ENCODE data around the gene DNAI4.

DNAI4 gene

GRCh38 chr1:66834926-66835325, 89.7 kb downstream of the DNAI4 start:
- no peak overlapping the region for H3K27ac ChIP-seq (replicated peaks)
- H3K27me3 ChIP-seq (ENCODE audit: insufficient read depth, poor library complexity, severe bottlenecking) = no peaks in the 10 kb centered on the region
- no peak for TF ChIP-seq REST (IDR thresholded peaks at IDR 0.05; ENCODE audit: insufficient replicate concordance, low read depth)
- TF ChIP-seq POLR2AphosphoS5 (IDR thresholded peaks at IDR 0.05; ENCODE audit: low read depth) = no peak
- TF ChIP-seq, protein P1, sequence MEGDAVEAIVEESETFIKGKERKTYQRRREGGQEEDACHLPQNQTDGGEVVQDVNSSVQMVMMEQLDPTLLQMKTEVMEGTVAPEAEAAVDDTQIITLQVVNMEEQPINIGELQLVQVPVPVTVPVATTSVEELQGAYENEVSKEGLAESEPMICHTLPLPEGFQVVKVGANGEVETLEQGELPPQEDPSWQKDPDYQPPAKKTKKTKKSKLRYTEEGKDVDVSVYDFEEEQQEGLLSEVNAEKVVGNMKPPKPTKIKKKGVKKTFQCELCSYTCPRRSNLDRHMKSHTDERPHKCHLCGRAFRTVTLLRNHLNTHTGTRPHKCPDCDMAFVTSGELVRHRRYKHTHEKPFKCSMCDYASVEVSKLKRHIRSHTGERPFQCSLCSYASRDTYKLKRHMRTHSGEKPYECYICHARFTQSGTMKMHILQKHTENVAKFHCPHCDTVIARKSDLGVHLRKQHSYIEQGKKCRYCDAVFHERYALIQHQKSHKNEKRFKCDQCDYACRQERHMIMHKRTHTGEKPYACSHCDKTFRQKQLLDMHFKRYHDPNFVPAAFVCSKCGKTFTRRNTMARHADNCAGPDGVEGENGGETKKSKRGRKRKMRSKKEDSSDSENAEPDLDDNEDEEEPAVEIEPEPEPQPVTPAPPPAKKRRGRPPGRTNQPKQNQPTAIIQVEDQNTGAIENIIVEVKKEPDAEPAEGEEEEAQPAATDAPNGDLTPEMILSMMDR (IDR thresholded peaks at IDR 0.05; ENCODE audit: insufficient read depth, low read length) = no peak
- no peak for TF ChIP-seq SPI1 (IDR thresholded peaks at IDR 0.05; ENCODE audit: borderline replicate concordance, low read depth)
- no peak for DNase-seq (ENCODE audit: low read depth in 1 of 2, low spot score in 1 of 2)
- no peak overlapping the region for H3K4me3 ChIP-seq (replicated peaks; ENCODE audit: insufficient read depth, low read length)

DNA sequence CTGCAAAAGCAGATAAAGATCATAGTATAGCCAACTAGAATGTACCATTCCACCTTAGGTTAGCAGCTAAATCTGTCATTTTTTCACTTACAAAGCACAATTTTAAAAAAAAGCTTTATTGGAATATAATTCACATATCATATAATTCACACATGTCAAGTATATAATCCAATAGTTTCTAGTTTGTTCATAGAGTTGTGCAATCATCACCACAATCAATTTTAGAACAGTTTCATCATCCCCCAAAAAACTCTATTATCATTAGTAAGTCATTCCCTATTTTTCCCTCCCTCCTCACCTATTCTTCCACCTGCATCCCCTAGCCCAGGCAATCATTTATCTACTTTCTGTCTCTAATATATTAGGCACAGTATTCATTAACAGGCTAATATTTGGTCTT, 91.5 kb downstream of the DNAI4 start:
- TF ChIP-seq, protein P1 (IDR thresholded peaks at IDR 0.05; ENCODE audit: insufficient read depth, low read length) = no peak
- TF ChIP-seq POLR2AphosphoS5 (IDR thresholded peaks at IDR 0.05; ENCODE audit: low read depth) (no peak), REST (IDR thresholded peaks at IDR 0.05; ENCODE audit: insufficient replicate concordance, low read depth) (no peak), SPI1 (IDR thresholded peaks at IDR 0.05; ENCODE audit: borderline replicate concordance, low read depth) (no peak), GABPA (IDR thresholded peaks at IDR 0.05; ENCODE audit: low read depth) (no peak)
- no peak for DNase-seq (ENCODE audit: low read depth in 1 of 2, low spot score in 1 of 2)
- H3K4me3 ChIP-seq (replicated peaks; ENCODE audit: insufficient read depth, low read length) = no peak overlapping the region
- no peaks in the 10 kb centered on the region for H3K27me3 ChIP-seq (ENCODE audit: insufficient read depth, poor library complexity, severe bottlenecking)
- H3K27ac ChIP-seq (replicated peaks) = no peak overlapping the region

DNA sequence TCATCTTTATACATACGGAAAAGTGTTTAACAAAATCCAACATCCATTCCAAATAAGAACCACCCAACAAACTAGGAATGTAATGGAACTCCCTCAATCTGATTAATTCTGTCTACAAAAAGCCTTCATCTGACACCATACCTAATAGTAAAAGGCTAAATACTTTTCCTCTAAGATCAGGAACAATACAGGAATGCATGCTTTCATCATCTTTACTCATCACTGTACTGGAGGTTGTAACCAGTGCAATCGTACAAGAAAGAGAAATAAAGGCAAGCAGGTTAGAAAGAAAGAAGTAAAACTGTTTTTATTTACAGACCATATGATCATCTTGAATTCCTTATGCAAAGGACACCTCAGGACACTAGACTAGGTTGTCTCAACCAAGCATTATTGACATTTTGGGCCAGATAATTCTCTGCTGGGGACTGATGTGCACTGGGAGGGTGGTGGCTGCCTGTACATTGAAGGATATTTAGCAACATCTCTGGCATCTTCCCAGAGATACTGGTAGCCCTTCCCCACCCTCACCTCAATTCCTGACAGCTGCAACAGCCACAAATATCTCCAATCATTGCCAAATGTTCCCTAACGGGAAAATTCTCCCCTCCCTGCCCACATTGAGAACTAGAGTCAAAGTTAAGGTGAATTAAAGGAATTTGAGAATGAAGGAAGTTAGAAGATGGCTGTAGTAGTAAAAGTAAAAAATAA, 93.0 kb downstream of the DNAI4 start:
- Histone ChIP-seq H3K4me3 (replicated peaks; ENCODE audit: insufficient read depth, low read length) (no peak overlapping the region), H3K27me3 (ENCODE audit: insufficient read depth, poor library complexity, severe bottlenecking) (no peaks in the 10 kb centered on the region), H3K27ac (replicated peaks) (no peak overlapping the region)
- DNase-seq (ENCODE audit: low read depth in 1 of 2, low spot score in 1 of 2) = no peak
- TF ChIP-seq POLR2AphosphoS5 (IDR thresholded peaks at IDR 0.05; ENCODE audit: low read depth) (no peak), GABPA (IDR thresholded peaks at IDR 0.05; ENCODE audit: low read depth) (no peak), REST (IDR thresholded peaks at IDR 0.05; ENCODE audit: insufficient replicate concordance, low read depth) (no peak), SPI1 (IDR thresholded peaks at IDR 0.05; ENCODE audit: borderline replicate concordance, low read depth) (no peak)
- TF ChIP-seq, protein P1 (IDR thresholded peaks at IDR 0.05; ENCODE audit: insufficient read depth, low read length) = no peak
